ENCODE data around the gene PRSS12.
"Not testable (repeated sequence)": the region's sequence is repeated elsewhere in the genome, so short reads cannot be mapped to it uniquely, and the experiment has no call there.

PRSS12 gene

GRCh38 chr4:118318931-118319330, 33.9 kb downstream of the PRSS12 start:
- no peak for DNase-seq (ENCODE audit: low read depth in 2 of 2)

- DNase-seq (ENCODE audit: low read depth in 2 of 2): no peak
These were observed 35.1 kb downstream of the PRSS12 start for GRCh38 chr4:118317691-118318090.

- no peak for DNase-seq (ENCODE audit: low read depth in 2 of 2)
These were observed 38.6 kb downstream of the PRSS12 start for GRCh38 chr4:118314221-118314620.

GRCh38 chr4:118313098-118313497, 39.7 kb downstream of the PRSS12 start:
- no peak for DNase-seq (ENCODE audit: low read depth in 2 of 2)

GRCh38 chr4:118308306-118309030, 44.3 kb downstream of the PRSS12 start:
- DNase-seq (ENCODE audit: low read depth in 2 of 2): no peak

GRCh38 chr4:118307643-118308042, 45.2 kb downstream of the PRSS12 start:
- DNase-seq (ENCODE audit: low read depth in 2 of 2): no peak

GRCh38 chr4:118299619-118300018, 53.2 kb downstream of the PRSS12 start:
- DNase-seq (ENCODE audit: low read depth in 2 of 2): not testable (repeated sequence)

GRCh38 chr4:118296729-118297128, 56.1 kb downstream of the PRSS12 start:
- no peak for DNase-seq (ENCODE audit: low read depth in 2 of 2)

- DNase-seq (ENCODE audit: low read depth in 2 of 2): no peak
These were observed 61.9 kb downstream of the PRSS12 start for GRCh38 chr4:118290951-118291350.

GRCh38 chr4:118289794-118290193, 63.0 kb downstream of the PRSS12 start:
- DNase-seq (ENCODE audit: low read depth in 2 of 2): no peak

- no peak for DNase-seq (ENCODE audit: low read depth in 2 of 2)
These were observed 64.9 kb downstream of the PRSS12 start for GRCh38 chr4:118287711-118288451.

GRCh38 chr4:118286685-118287084, 66.1 kb downstream of the PRSS12 start:
- DNase-seq (ENCODE audit: low read depth in 2 of 2): no peak

GRCh38 chr4:118285931-118286330, 66.9 kb downstream of the PRSS12 start:
- no peak for DNase-seq (ENCODE audit: low read depth in 2 of 2)

- no peak for DNase-seq (ENCODE audit: low read depth in 2 of 2)
These were observed 68.6 kb downstream of the PRSS12 start for GRCh38 chr4:118284169-118284568.

GRCh38 chr4:118282692-118283091, 70.1 kb downstream of the PRSS12 start:
- no peak for DNase-seq (ENCODE audit: low read depth in 2 of 2)

- no peak for DNase-seq (ENCODE audit: low read depth in 2 of 2)
These were observed 71.0 kb downstream of the PRSS12 start for GRCh38 chr4:118281611-118282442.

GRCh38 chr4:118280501-118281218, 72.1 kb downstream of the PRSS12 start:
- no peak for DNase-seq (ENCODE audit: low read depth in 2 of 2)

- no peak for DNase-seq (ENCODE audit: low read depth in 2 of 2)
These were observed 72.8 kb downstream of the PRSS12 start for GRCh38 chr4:118279920-118280432.

- no peak for DNase-seq (ENCODE audit: low read depth in 2 of 2)
These were observed 73.5 kb downstream of the PRSS12 start for GRCh38 chr4:118279328-118279727.

- DNase-seq (ENCODE audit: low read depth in 2 of 2): peak; percentile 95 to 99
These were observed 74.1 kb downstream of the PRSS12 start for GRCh38 chr4:118278473-118279274.

- DNase-seq (ENCODE audit: low read depth in 2 of 2): no peak
These were observed 75.6 kb downstream of the PRSS12 start for GRCh38 chr4:118277243-118277642.

Measured in activated CD8-positive, alpha-beta memory T cell treated with anti-CD3 and anti-CD28 coated beads for 4 hours (primary cell).